Inflammatory macrophage treated with lipopolysaccharide for 4 hours (primary cell): Measurements from ENCODE around the gene GRPEL1.
A peak's percentile ranks its signal among the peaks of the same experiment; 100 is the strongest.
"Not testable (repeated sequence)": the region's sequence is repeated elsewhere in the genome, so short reads cannot be mapped to it uniquely, and the experiment has no call there.

Experiments used
- DNase-seq: peaks from one replicate; pipeline ENCODE4 v3.0.0-alpha.2; 2020

GRPEL1 gene

GRCh38 chr4:7089213-7089986 is 21.5 kb upstream of the GRPEL1 start:
- DNase-seq: no peak

- DNase-seq: no peak
Observed at GRCh38 chr4:7087036-7087435, 19.2 kb upstream of the GRPEL1 start.

- no peak for DNase-seq
Observed at GRCh38 chr4:7086384-7086783, 18.5 kb upstream of the GRPEL1 start.

GRCh38 chr4:7084564-7084961 is 16.7 kb upstream of the GRPEL1 start:
- not testable (repeated sequence) for DNase-seq

GRCh38 chr4:7083597-7084563 is 16.0 kb upstream of the GRPEL1 start:
- no peak for DNase-seq

- DNase-seq: not testable (repeated sequence)
Observed at GRCh38 chr4:7079909-7080308, 12.0 kb upstream of the GRPEL1 start.

- not testable (repeated sequence) for DNase-seq
Observed at GRCh38 chr4:7079483-7079882, 11.6 kb upstream of the GRPEL1 start.

- DNase-seq: no peak
Observed at GRCh38 chr4:7078025-7078424, 10.2 kb upstream of the GRPEL1 start.

- DNase-seq: no peak
Observed at GRCh38 chr4:7077371-7077770, 9.5 kb upstream of the GRPEL1 start.

- DNase-seq: no peak
Observed at GRCh38 chr4:7076696-7077082, 8.8 kb upstream of the GRPEL1 start.

- no peak for DNase-seq
Observed at GRCh38 chr4:7075962-7076695, 8.3 kb upstream of the GRPEL1 start.

GRCh38 chr4:7074426-7074825 is 6.6 kb upstream of the GRPEL1 start:
- DNase-seq: no peak

GRCh38 chr4:7073526-7074390 is 5.9 kb upstream of the GRPEL1 start:
- DNase-seq: peak; percentile 24

GRCh38 chr4:7073059-7073458 is 5.2 kb upstream of the GRPEL1 start:
- DNase-seq: no peak

- peak; percentile 76 for DNase-seq
Observed at GRCh38 chr4:7070729-7071511, 3.1 kb upstream of the GRPEL1 start.

GRCh38 chr4:7068883-7069282 is 1.0 kb upstream of the GRPEL1 start:
- no peak for DNase-seq

GRCh38 chr4:7068279-7068842 is 497 bp upstream of the GRPEL1 start:
- DNase-seq: no peak

- no peak for DNase-seq
Observed at GRCh38 chr4:7067126-7067451, 775 bp downstream of the GRPEL1 start.

GRCh38 chr4:7066493-7066892 is 1.4 kb downstream of the GRPEL1 start:
- DNase-seq: no peak

GRCh38 chr4:7066006-7066405 is 1.9 kb downstream of the GRPEL1 start:
- no peak for DNase-seq

GRCh38 chr4:7063362-7063761 is 4.5 kb downstream of the GRPEL1 start:
- no peak for DNase-seq
